AG20443 (cell line): ENCODE results near the gene ZDHHC3.

Experiments
- DNase-seq: peaks from one replicate; pipeline ENCODE4 v3.0.0; 2012; ENCODE audit warnings: low spot score, mixed read lengths

Gene ZDHHC3, protein sequence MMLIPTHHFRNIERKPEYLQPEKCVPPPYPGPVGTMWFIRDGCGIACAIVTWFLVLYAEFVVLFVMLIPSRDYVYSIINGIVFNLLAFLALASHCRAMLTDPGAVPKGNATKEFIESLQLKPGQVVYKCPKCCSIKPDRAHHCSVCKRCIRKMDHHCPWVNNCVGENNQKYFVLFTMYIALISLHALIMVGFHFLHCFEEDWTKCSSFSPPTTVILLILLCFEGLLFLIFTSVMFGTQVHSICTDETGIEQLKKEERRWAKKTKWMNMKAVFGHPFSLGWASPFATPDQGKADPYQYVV

DNA sequence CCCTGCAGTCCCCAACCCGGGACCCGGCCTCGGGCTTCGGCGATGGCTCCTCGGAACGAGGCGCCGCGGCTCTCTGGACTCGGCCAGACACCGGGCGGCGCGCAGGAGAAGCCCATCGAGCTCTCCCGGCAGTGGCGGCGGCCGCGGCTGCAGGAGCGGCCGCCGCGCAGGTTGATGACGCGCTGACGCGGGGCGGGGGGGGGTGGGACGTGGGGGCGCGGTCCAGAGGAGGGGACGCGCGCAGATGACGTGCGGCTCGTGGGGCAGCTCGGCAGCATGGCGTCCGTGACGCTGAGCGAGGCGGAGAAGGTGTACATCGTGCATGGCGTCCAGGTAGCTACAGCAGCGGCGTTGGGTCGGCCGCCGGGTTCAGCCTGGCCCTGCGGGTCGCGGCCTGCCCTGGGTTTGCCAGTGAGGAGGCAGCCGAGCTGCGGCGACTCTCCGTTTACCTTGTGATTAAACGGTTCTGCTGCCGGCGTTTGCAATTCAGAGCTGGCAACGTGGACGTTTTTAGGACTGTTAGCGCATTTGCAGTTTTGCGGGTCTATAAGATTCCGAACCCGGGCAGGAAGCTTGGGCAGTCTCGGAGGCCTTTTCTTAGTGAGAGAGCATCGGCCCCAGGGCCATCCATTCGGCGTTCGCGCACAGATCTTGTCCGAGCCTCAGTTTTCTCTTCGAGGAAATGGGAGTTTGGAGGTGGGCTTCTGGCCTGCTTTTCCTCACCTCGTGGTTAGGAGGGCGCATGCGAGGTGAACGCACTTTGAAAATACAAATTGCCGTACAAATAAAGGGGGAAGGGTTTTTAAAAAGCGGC, at the start of gene ZDHHC3, which contains the start of gene EXOSC7:
TSS of gene ZDHHC3 (minus strand) at position 173 of the 814 bp plus-strand sequence. CDS start 16,738 bp downstream, outside the sequence.
TSS of gene EXOSC7 (plus strand) at position 243 of the 814 bp plus-strand sequence. CDS start at position 277, 34 bp downstream.
- DNase-seq, result peak; percentile 99

DNA sequence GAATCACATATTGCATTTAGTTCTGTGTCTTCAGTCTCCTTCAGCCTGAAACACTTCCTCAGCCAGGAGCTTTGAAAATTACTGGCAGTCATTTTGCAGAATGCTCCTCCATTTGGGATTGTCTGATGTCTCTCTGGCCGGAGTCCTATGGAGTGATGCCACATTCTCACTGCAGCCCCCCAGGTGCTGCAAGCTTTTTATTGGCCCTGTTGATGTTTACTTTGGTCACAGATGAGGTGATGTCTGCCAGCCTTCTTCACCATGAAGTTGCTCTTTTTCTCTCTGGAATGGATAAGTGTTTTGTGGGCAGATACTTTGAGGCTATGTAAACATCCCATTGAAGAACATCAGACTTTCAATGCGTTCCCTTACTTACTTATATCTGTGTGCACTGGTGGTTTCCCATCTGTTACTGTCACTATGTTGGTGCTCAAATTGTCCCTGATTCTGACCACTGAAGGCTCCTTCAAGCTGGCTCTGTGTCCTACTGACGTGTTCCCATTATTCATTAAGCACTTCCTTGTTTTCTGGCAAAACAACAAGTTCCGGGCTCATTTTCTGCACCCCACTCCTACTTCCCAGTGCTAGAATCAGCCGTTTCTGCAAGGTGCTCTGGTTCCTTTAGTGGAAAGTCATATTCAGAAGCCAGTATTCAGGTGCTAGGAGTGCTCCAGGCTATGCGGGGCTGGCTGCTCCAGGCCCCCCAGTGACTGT, 48.7 kb upstream of the ZDHHC3 start:
- no peak for DNase-seq

DNA sequence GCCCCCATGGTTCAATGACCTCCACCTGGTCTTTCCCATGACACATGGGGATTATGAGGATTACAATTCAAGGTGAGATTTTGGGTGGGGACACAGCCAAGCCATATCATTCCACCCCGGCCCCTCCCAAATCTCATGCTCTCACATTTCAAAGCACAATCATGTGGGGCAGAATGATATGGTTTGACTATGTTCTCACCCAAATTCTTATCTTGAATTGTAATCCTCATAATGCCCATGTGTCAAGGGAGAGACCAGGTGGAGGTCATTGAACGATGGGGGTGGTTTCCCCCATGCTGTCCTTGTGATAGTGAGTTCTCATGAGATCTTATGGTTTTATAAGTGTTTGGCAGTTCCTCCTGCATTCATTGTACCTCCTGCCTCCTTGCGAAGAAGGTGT, 47.7 kb upstream of the ZDHHC3 start:
- DNase-seq, result no peak

GRCh38 chr3:45021524-45022297, 45.7 kb upstream of the ZDHHC3 start:
- DNase-seq, result peak; percentile 23

- no peak for DNase-seq
These were observed 44.6 kb upstream of the ZDHHC3 start for GRCh38 chr3:45020534-45020933.

- no peak for DNase-seq
These were observed 41.8 kb upstream of the ZDHHC3 start for GRCh38 chr3:45017821-45018220.

- DNase-seq, result no peak
These were observed 40.9 kb upstream of the ZDHHC3 start for GRCh38 chr3:45016916-45017315.

GRCh38 chr3:45012577-45012976, 36.6 kb upstream of the ZDHHC3 start:
- no peak for DNase-seq

GRCh38 chr3:45011756-45012508, 36.0 kb upstream of the ZDHHC3 start:
- peak; percentile 89 for DNase-seq

GRCh38 chr3:45010811-45011333, 34.9 kb upstream of the ZDHHC3 start:
- DNase-seq, result peak; percentile 84

- DNase-seq, result no peak
These were observed 33.9 kb upstream of the ZDHHC3 start for GRCh38 chr3:45009868-45010267.

GRCh38 chr3:45008117-45008516, 32.1 kb upstream of the ZDHHC3 start:
- peak; percentile 78 for DNase-seq

GRCh38 chr3:45007091-45007490, 31.1 kb upstream of the ZDHHC3 start:
- DNase-seq, result no peak

GRCh38 chr3:45003859-45004258, 27.9 kb upstream of the ZDHHC3 start:
- DNase-seq, result no peak

- DNase-seq, result no peak
These were observed 27.4 kb upstream of the ZDHHC3 start for GRCh38 chr3:45003406-45003805.

- DNase-seq, result no peak
These were observed 26.7 kb upstream of the ZDHHC3 start for GRCh38 chr3:45002720-45003119.

DNA sequence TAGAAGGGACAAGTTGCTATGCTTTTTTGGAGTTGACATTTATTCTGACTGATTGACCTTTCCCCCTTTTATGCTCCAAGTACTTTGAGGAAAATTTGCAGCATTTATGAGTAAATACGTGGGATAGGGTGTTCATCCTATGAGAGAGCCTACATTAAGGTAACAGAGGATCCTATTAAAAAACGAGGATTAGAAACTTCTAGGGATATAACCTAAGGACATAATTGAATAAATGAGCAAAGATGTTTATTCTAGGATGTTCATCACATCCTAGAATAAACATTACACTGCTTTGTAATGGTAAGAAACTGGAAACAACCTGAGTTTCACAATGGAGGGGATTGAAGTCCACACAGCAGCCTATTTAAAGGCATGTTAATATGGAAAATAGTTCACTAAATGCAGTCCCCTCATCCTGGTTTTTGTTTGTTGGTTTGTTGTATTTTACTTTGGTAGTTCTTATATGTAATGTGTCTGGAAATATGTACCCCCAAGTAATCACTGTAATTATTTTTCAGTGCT, 26.2 kb upstream of the ZDHHC3 start:
- DNase-seq, result no peak

DNA sequence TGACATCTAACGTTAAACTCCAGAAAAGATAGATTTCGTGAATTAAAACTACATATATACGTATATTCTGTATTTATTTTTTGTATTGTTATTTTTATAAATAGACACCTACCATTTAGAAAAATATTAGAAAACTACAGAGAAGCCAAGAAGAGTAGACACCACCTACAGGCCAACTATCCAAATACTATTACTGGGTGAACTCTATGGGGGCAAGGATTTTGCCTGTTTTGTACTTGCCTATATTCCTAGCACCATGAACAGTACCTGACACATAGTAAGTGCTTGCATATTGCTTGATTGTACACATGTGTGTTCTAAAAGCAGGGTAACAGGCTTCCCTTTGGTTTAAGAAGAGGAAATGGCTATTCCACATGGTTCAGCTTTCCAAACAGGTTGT, 25.8 kb upstream of the ZDHHC3 start:
- DNase-seq, result no peak

GRCh38 chr3:45000823-45001222, 24.8 kb upstream of the ZDHHC3 start:
- no peak for DNase-seq

DNA sequence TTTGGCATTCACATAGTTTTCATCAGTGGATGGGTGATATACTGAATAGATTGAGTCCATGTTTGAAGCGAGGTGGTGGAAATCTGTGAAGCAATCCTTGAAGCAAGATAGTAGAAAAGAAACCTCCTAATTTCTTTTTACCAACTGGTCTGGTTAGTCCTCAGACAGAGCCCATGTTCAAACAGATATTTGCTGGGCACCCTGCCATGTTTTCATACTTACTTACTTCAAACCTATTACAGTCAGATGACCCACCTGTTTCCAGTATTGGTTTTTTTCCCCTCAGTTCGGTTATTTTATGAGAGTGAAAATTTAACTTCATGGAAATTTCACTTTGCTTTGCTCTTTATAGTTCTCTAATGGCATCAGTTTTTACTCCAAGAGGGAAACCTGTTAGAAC, 23.8 kb upstream of the ZDHHC3 start:
- DNase-seq, result no peak

DNA sequence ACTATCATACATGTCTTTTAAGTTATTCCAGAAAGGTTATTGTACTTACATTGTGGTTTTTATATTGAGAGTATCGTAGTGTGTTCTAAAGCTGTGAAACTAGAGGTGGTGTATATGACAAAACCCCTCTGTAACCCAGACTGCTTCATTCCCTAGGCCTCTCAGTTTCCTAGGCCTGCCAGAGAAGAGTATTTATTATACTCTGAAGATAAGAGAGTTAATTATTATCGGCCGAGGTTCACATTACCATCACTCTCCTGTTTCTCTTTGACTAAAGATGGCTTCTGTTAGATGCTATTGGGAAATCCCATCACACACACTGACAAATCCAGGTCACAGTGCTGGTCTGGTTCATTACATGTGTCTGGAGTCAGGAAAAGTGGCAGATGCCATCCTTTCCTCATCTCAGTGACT, 20.6 kb upstream of the ZDHHC3 start:
- no peak for DNase-seq
